Neural progenitor cell (in vitro differentiated cells): ENCODE measurements around the gene CD74. TPM values are rescaled to one million over a fixed set of nuclear protein-coding genes. Genes with fewer than 3 reads are reported as not detected.
A peak's percentile ranks its signal among the peaks of the same experiment; 100 is the strongest.

ENCODE experiments used
- DNase-seq: peaks from one replicate; pipeline ENCODE4 v3.0.0-alpha.2; 2016; ENCODE audit warnings: low spot score
- H2AFZ ChIP-seq: fragments of 200-600 bp; sonication (generic); replicated peaks from 2 replicates; pipeline ENCODE4 v1.6.1; 2016; ENCODE audit warnings: antibody characterized with exemption
- H3F3A ChIP-seq: fragments of 200-600 bp; sonication (generic); 2 replicates; pipeline ENCODE4 v1.6.1; 2016; ENCODE audit warnings: antibody characterized with exemption, low read depth
- H3K27ac ChIP-seq: fragments of 200-600 bp; sonication (generic); 2 replicates; pipeline ENCODE4 v1.5.1; 2016; ENCODE audit warnings: mild to moderate bottlenecking
- H3K27me3 ChIP-seq: fragments of 200-600 bp; sonication (generic); 2 replicates; pipeline ENCODE4 v1.6.1; 2016; ENCODE audit warnings: mild to moderate bottlenecking, moderate library complexity
- H3K36me3 ChIP-seq: fragments of 200-600 bp; sonication (generic); 2 replicates; pipeline ENCODE4 v1.5.1; 2016
- H3K4me1 ChIP-seq: fragments of 200-600 bp; sonication (generic); 2 replicates; pipeline ENCODE4 v1.6.1; 2016; ENCODE audit warnings: mixed run types
- H3K4me2 ChIP-seq: fragments of 200-600 bp; sonication (generic); 2 replicates; pipeline ENCODE4 v1.6.1; 2016
- H3K4me3 ChIP-seq: fragments of 200-600 bp; sonication (generic); 2 replicates; pipeline ENCODE4 v1.5.1; 2016
- H3K79me2 ChIP-seq: fragments of 200-600 bp; sonication (generic); 2 replicates; pipeline ENCODE4 v1.6.1; 2016; ENCODE audit warnings: low read depth
- H3K9ac ChIP-seq: fragments of 200-600 bp; sonication (generic); 2 replicates; pipeline ENCODE4 v1.6.1; 2016
- H3K9me3 ChIP-seq: fragments of 200-600 bp; sonication (generic); 2 replicates; pipeline ENCODE4 v1.5.1; 2016; ENCODE audit warnings: low read depth
- H4K20me1 ChIP-seq: fragments of 200-600 bp; sonication (generic); 2 replicates; pipeline ENCODE4 v1.6.1; 2016; ENCODE audit warnings: low read depth
- H3K27ac Mint-ChIP-seq: 3 replicates; pipeline ENCODE4 v1.8.0; 2021; ENCODE audit warnings: mixed read lengths
- H3K27me3 Mint-ChIP-seq: 2 replicates; pipeline ENCODE4 v1.8.0; 2022; ENCODE audit warnings: low read depth, mild to moderate bottlenecking, inconsistent platforms, moderate library complexity, mixed read lengths; ENCODE audit not compliant: insufficient read depth
- H3K36me3 Mint-ChIP-seq: 3 replicates; pipeline ENCODE4 v1.8.0; 2021; ENCODE audit warnings: mixed read lengths
- H3K4me1 Mint-ChIP-seq: 3 replicates; pipeline ENCODE4 v1.8.0; 2021; ENCODE audit warnings: mixed read lengths
- H3K4me3 Mint-ChIP-seq: 3 replicates; pipeline ENCODE4 v1.8.0; 2021; ENCODE audit warnings: mild to moderate bottlenecking, moderate library complexity, mixed read lengths
- H3K9me3 Mint-ChIP-seq: 3 replicates; pipeline ENCODE4 v1.8.0; 2020; ENCODE audit warnings: mixed read lengths
- CTCF ChIP-seq: fragments of 200-600 bp; sonication (generic); IDR thresholded peaks from 2 replicates; pipeline ENCODE4 v1.5.1; 2017; ENCODE audit warnings: antibody characterized with exemption, mild to moderate bottlenecking
- EZH2 ChIP-seq: fragments of 200-600 bp; sonication (generic); IDR thresholded peaks from 2 replicates; pipeline ENCODE4 v1.6.1; 2017; ENCODE audit warnings: antibody characterized with exemption, mild to moderate bottlenecking, moderate library complexity
- EZH2phosphoT487 ChIP-seq: fragments of 200-600 bp; sonication (generic); IDR thresholded peaks from 2 replicates; pipeline ENCODE4 v1.6.1; 2017; ENCODE audit warnings: antibody characterized with exemption
- total RNA-seq: library from RNA; depleted of rRNA; stranded (reverse); fragments of >200 nt; gene quantifications from 2 replicates; pipeline ENCODE4 v1.2.3, GENCODE V29; 2015; ENCODE audit warnings: low replicate concordance

CD74 gene
- total RNA-seq, 1 donor from 2014 or later = 9.8 TPM

DNA sequence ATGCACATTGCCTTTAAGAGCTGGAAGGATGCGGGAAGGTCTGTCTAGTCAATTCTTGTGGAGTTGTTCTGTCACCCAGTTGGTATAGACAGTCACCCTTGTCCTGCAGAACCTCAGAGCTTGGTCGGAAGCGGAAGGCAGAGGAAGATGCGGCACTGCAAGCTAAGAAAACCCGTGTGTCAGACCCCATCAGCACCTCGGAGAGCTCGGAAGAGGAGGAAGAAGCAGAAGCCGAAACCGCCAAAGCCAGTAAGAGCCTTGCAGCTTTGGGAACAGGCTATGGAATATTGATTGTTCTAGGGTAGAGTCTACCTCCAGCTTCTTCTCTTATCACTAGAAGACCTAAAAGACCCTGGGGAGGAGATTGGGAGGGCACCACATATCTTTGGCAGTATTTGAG is 48.7 kb downstream of the CD74 start:
- Histone ChIP-seq H3K27me3 (no peaks in the 10 kb centered on the region), H3K9me3 (no peaks in the 10 kb centered on the region), H3K79me2 (peaks cover 25% of the 10 kb centered on the region), H3K4me1 (no peaks in the 10 kb centered on the region), H3F3A (no peaks in the 10 kb centered on the region), H3K27ac (no peak overlapping the region), H3K4me3 (no peak overlapping the region), H2AFZ (no peak overlapping the region), H4K20me1 (peaks cover 23% of the 10 kb centered on the region), H3K9ac (no peak overlapping the region), H3K4me2 (no peak overlapping the region), H3K36me3 (no peaks in the 10 kb centered on the region)
- no peak for TF ChIP-seq EZH2phosphoT487
- Mint-ChIP-seq H3K27ac (no peak overlapping the region), H3K4me1 (peaks cover 4% of the 10 kb centered on the region), H3K9me3 (no peaks in the 10 kb centered on the region), H3K4me3 (no peak overlapping the region), H3K36me3 (peaks cover 30% of the 10 kb centered on the region), H3K27me3 (no peaks in the 10 kb centered on the region)
- DNase-seq = no peak

GRCh38 chr5:150363185-150363584 is 49.5 kb downstream of the CD74 start:
- no peak overlapping the region for H3K4me3 Mint-ChIP-seq
- no peak overlapping the region for H3K4me2 ChIP-seq

DNA sequence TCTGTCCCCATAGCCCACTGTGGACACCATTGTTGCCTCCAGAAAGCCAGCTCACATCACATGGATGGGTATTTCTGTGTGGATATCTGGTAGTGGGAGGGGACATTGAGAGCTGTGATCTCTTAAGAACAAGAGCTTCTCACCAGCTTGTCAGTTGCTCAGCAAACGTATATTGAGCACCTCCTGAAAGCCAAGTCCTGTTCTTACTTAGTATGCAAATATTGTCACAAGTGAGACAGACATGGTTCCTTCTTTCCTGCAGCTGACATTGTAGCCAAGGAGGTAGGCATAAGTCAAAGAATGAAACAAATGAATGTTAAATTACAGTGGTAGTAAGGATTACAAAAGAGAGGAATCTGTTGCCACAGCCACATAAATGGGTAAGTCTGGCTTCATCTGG is 51.4 kb downstream of the CD74 start:
- Mint-ChIP-seq H3K4me3 (no peak overlapping the region), H3K36me3 (peaks cover 23% of the 10 kb centered on the region), H3K4me1 (peaks cover 15% of the 10 kb centered on the region), H3K9me3 (no peaks in the 10 kb centered on the region), H3K27me3 (peaks cover 2% of the 10 kb centered on the region), H3K27ac (no peak overlapping the region)
- Histone ChIP-seq H3K9ac (no peak overlapping the region), H2AFZ (no peak overlapping the region), H3K4me1 (peaks cover 11% of the 10 kb centered on the region), H3F3A (no peaks in the 10 kb centered on the region), H3K4me3 (no peak overlapping the region), H3K9me3 (no peaks in the 10 kb centered on the region), H3K79me2 (peaks cover 39% of the 10 kb centered on the region), H3K27ac (no peak overlapping the region), H4K20me1 (peaks cover 31% of the 10 kb centered on the region), H3K27me3 (no peaks in the 10 kb centered on the region), H3K36me3 (no peaks in the 10 kb centered on the region), H3K4me2 (no peak overlapping the region)
- DNase-seq = no peak
- no peak for TF ChIP-seq EZH2
- TF ChIP-seq CTCF = no peak
- no peak for TF ChIP-seq EZH2phosphoT487

More at GRCh38 chr5:150363185-150363584, 49.5 kb downstream of the CD74 start:
- Histone ChIP-seq H3K9me3 (no peaks in the 10 kb centered on the region), H3K27me3 (no peaks in the 10 kb centered on the region), H3K4me3 (no peak overlapping the region), H3K36me3 (no peaks in the 10 kb centered on the region), H3K27ac (no peak overlapping the region), H2AFZ (no peak overlapping the region), H3K79me2 (peaks cover 33% of the 10 kb centered on the region), H3K4me1 (peaks cover 5% of the 10 kb centered on the region), H3K9ac (no peak overlapping the region), H4K20me1 (peaks cover 31% of the 10 kb centered on the region), H3F3A (no peaks in the 10 kb centered on the region)
- TF ChIP-seq CTCF (no peak), EZH2 (no peak), EZH2phosphoT487 (no peak)
- Mint-ChIP-seq H3K36me3 (peaks cover 29% of the 10 kb centered on the region), H3K9me3 (no peaks in the 10 kb centered on the region), H3K27ac (no peak overlapping the region), H3K4me1 (peaks cover 9% of the 10 kb centered on the region), H3K27me3 (no peaks in the 10 kb centered on the region)
- DNase-seq = no peak

- peaks cover 2% of the 10 kb centered on the region for H3K27me3 Mint-ChIP-seq
- Histone ChIP-seq H3K4me3 (peak overlapping the region; percentile 74), H3K9ac (peak overlapping the region; percentile 54), H3K9me3 (no peaks in the 10 kb centered on the region), H3K27me3 (peaks cover 4% of the 10 kb centered on the region), H2AFZ (peak overlapping the region; percentile 70), H4K20me1 (peaks cover 31% of the 10 kb centered on the region), H3K4me2 (peak overlapping the region; percentile 87), H3F3A (no peaks in the 10 kb centered on the region), H3K36me3 (no peaks in the 10 kb centered on the region), H3K79me2 (peaks cover 39% of the 10 kb centered on the region), H3K27ac (no peak overlapping the region), H3K4me1 (peaks cover 11% of the 10 kb centered on the region)
- peaks cover 17% of the 10 kb centered on the region for H3K4me1 Mint-ChIP-seq
- no peak overlapping the region for H3K27ac Mint-ChIP-seq
- TF ChIP-seq EZH2 = no peak
- TF ChIP-seq CTCF = no peak
- no peak for TF ChIP-seq EZH2phosphoT487
- DNase-seq = no peak
- H3K4me3 Mint-ChIP-seq = peak overlapping the region; percentile 90
- H3K36me3 Mint-ChIP-seq = peaks cover 20% of the 10 kb centered on the region
- no peaks in the 10 kb centered on the region for H3K9me3 Mint-ChIP-seq
These were observed 54.2 kb downstream of the CD74 start for GRCh38 chr5:150358261-150359095.
